Measurements from ENCODE around the gene INPP5D.
A peak's percentile ranks its signal among the peaks of the same experiment; 100 is the strongest.

Gene INPP5D

GRCh38 chr2:233140978-233141377 is 80.8 kb downstream of the INPP5D start:
- no peaks in the 10 kb centered on the region for H3K27me3 ChIP-seq (replicated peaks; ENCODE audit: control insufficient read depth, insufficient read depth, low read length)
- TF ChIP-seq CTCF (IDR thresholded peaks at IDR 0.05; ENCODE audit: insufficient read depth, low read length, poor library complexity, severe bottlenecking), result no peak
- peaks cover 19% of the 10 kb centered on the region for H3K36me3 ChIP-seq (ENCODE audit: control insufficient read depth, insufficient read depth, low read length)
- DNase-seq (ENCODE audit: extremely low read depth, insufficient read length), result no peak
- no peak overlapping the region for H3K4me3 ChIP-seq (replicated peaks; ENCODE audit: low read depth, low read length)

DNA sequence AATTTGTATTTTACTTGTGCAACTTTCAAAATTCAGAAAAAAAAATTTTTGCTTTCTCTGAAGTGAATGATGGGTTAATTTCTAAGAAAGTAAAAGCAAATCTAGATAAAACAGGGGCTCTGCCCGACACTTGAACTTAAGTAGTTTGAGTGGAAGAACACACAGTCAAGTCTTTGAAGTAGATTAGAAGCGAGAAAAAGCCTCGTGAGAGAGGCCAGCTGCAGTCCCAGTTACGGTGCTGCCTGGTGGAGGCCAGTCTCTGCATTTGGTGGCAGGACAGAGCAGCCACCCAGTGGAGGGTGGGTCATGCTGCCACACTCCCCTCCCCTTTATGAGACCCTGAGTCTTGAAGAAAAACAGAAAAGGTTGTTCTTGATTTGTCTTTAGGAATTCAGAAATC is 81.8 kb downstream of the INPP5D start:
- TF ChIP-seq CTCF (IDR thresholded peaks at IDR 0.05; ENCODE audit: insufficient read depth, low read length, poor library complexity, severe bottlenecking), result no peak
- DNase-seq (ENCODE audit: extremely low read depth, insufficient read length), result no peak
- Histone ChIP-seq H3K4me3 (replicated peaks; ENCODE audit: low read depth, low read length) (no peak overlapping the region), H3K36me3 (ENCODE audit: control insufficient read depth, insufficient read depth, low read length) (peaks cover 25% of the 10 kb centered on the region), H3K27me3 (replicated peaks; ENCODE audit: control insufficient read depth, insufficient read depth, low read length) (no peaks in the 10 kb centered on the region)

DNA sequence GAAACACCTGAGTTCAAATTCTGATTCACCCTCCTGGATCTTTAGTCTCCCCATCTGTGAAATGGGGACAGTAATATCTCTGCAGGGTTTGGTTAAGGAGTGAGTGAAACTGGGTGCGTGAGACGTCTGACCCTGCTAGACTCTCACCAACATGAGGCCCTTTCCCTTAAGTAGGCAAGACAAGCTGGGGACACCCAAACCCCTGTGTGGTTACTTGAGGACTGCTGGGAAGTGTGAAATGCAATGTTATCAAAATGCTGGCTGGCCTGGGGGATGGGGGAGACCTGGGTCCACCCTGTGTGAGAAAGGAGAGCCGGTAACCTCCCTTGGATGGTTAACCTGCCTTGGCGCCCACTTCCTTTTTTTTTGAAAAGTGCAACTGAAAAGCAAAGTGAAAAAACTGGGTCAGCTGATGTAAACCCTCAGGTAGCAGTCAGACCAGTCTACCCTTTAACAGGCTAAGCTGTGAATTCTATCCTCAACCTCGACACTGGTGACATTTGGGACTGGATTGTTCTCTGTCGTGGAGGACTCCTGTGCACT is 82.3 kb downstream of the INPP5D start:
- Histone ChIP-seq H3K4me3 (replicated peaks; ENCODE audit: low read depth, low read length) (no peak overlapping the region), H3K27me3 (replicated peaks; ENCODE audit: control insufficient read depth, insufficient read depth, low read length) (no peaks in the 10 kb centered on the region), H3K36me3 (ENCODE audit: control insufficient read depth, insufficient read depth, low read length) (peaks cover 29% of the 10 kb centered on the region)
- DNase-seq (ENCODE audit: extremely low read depth, insufficient read length), result peak; percentile 52
- TF ChIP-seq CTCF (IDR thresholded peaks at IDR 0.05; ENCODE audit: insufficient read depth, low read length, poor library complexity, severe bottlenecking), result no peak

GRCh38 chr2:233143700-233144331 is 83.7 kb downstream of the INPP5D start:
- DNase-seq (ENCODE audit: extremely low read depth, insufficient read length), result no peak
- Histone ChIP-seq H3K27me3 (replicated peaks; ENCODE audit: control insufficient read depth, insufficient read depth, low read length) (no peaks in the 10 kb centered on the region), H3K36me3 (ENCODE audit: control insufficient read depth, insufficient read depth, low read length) (peaks cover 38% of the 10 kb centered on the region), H3K4me3 (replicated peaks; ENCODE audit: low read depth, low read length) (no peak overlapping the region)
- TF ChIP-seq CTCF (IDR thresholded peaks at IDR 0.05; ENCODE audit: insufficient read depth, low read length, poor library complexity, severe bottlenecking), result no peak

GRCh38 chr2:233145726-233146125 is 85.6 kb downstream of the INPP5D start:
- TF ChIP-seq CTCF (IDR thresholded peaks at IDR 0.05; ENCODE audit: insufficient read depth, low read length, poor library complexity, severe bottlenecking), result no peak
- H3K36me3 ChIP-seq (ENCODE audit: control insufficient read depth, insufficient read depth, low read length), result peaks cover 45% of the 10 kb centered on the region
- DNase-seq (ENCODE audit: extremely low read depth, insufficient read length), result no peak
- H3K27me3 ChIP-seq (replicated peaks; ENCODE audit: control insufficient read depth, insufficient read depth, low read length), result no peaks in the 10 kb centered on the region
- no peak overlapping the region for H3K4me3 ChIP-seq (replicated peaks; ENCODE audit: low read depth, low read length)
